ENCODE data around the gene GALNT18. TPM values are rescaled to one million over a fixed set of nuclear protein-coding genes. Genes with fewer than 3 reads are reported as not detected.

The GALNT18 gene
- total and polyA plus RNA-seq, 9 donors = 3.0 to 13.2 (median 7.7) TPM

GRCh38 chr11:11346303-11346702, 275.5 kb downstream of the GALNT18 start:
- DNase-seq = no peak
- Histone ChIP-seq H3K27me3 (no peaks in the 10 kb centered on the region), H3K36me3 (no peaks in the 10 kb centered on the region), H3K4me3 (no peak overlapping the region), H3K9me3 (no peaks in the 10 kb centered on the region), H3K27ac (no peak overlapping the region), H3K4me1 (ENCODE audit: insufficient read depth) (peaks cover 19% of the 10 kb centered on the region)
- 92 to 97% (median 96%) methylated on average over 4 of the region's 4 CpGs for WGBS, 3 donors
- TF ChIP-seq POLR2A (IDR thresholded peaks at IDR 0.05) = no peak
- TF ChIP-seq EP300 (IDR thresholded peaks at IDR 0.05) = no peak
- TF ChIP-seq CTCF (IDR thresholded peaks at IDR 0.05) = no peak
- intact Hi-C loops (cut with DNase I) = no loop called here

GRCh38 chr11:11345099-11345498, 276.7 kb downstream of the GALNT18 start:
- intact Hi-C loops (cut with DNase I) = no loop called here
- DNase-seq = no peak
- WGBS, 3 donors = 94 to 100% (median 95%) methylated on average over 1 of the region's 1 CpG
- TF ChIP-seq CTCF (IDR thresholded peaks at IDR 0.05) = no peak
- TF ChIP-seq EP300 (IDR thresholded peaks at IDR 0.05) = no peak
- TF ChIP-seq POLR2A (IDR thresholded peaks at IDR 0.05) = no peak
- H3K4me3 ChIP-seq = no peak overlapping the region
- H3K4me1 ChIP-seq (ENCODE audit: insufficient read depth) = peaks cover 15% of the 10 kb centered on the region
- H3K36me3 ChIP-seq = no peaks in the 10 kb centered on the region
- H3K27me3 ChIP-seq = no peaks in the 10 kb centered on the region
- H3K27ac ChIP-seq = no peak overlapping the region
- H3K9me3 ChIP-seq = no peaks in the 10 kb centered on the region

- DNase-seq = no peak
- Histone ChIP-seq H3K9me3 (no peaks in the 10 kb centered on the region), H3K27me3 (no peaks in the 10 kb centered on the region), H3K4me1 (ENCODE audit: insufficient read depth) (peaks cover 8% of the 10 kb centered on the region), H3K4me3 (no peak overlapping the region), H3K36me3 (no peaks in the 10 kb centered on the region), H3K27ac (no peak overlapping the region)
- WGBS, 3 donors = 81 to 93% (median 91%) methylated on average over 3 of the region's 3 CpGs
- intact Hi-C loops (cut with DNase I) = no loop called here
- TF ChIP-seq EP300 (IDR thresholded peaks at IDR 0.05) (no peak), CTCF (IDR thresholded peaks at IDR 0.05) (no peak), POLR2A (IDR thresholded peaks at IDR 0.05) (no peak)
Observed at GRCh38 chr11:11344045-11344444, 277.8 kb downstream of the GALNT18 start.

GRCh38 chr11:11338304-11338703, 283.5 kb downstream of the GALNT18 start:
- H3K9me3 ChIP-seq = no peaks in the 10 kb centered on the region
- no peaks in the 10 kb centered on the region for H3K4me1 ChIP-seq (ENCODE audit: insufficient read depth)
- H3K27ac ChIP-seq = no peak overlapping the region
- intact Hi-C loops (cut with DNase I) = no loop called here
- TF ChIP-seq CTCF (IDR thresholded peaks at IDR 0.05) = no peak
- no peak for TF ChIP-seq EP300 (IDR thresholded peaks at IDR 0.05)
- TF ChIP-seq POLR2A (IDR thresholded peaks at IDR 0.05) = no peak
- H3K27me3 ChIP-seq = no peaks in the 10 kb centered on the region
- H3K4me3 ChIP-seq = no peak overlapping the region
- no peaks in the 10 kb centered on the region for H3K36me3 ChIP-seq
- DNase-seq = no peak
- WGBS, 3 donors = 95 to 100% (median 100%) methylated on average over 1 of the region's 1 CpG

GRCh38 chr11:11336664-11337063, 285.1 kb downstream of the GALNT18 start:
- H3K9me3 ChIP-seq = no peaks in the 10 kb centered on the region

More at GRCh38 chr11:11336664-11337063, 285.1 kb downstream of the GALNT18 start:
- WGBS, 3 donors = 79 to 90% (median 87%) methylated on average over 4 of the region's 4 CpGs
- DNase-seq = no peak
- Histone ChIP-seq H3K4me1 (ENCODE audit: insufficient read depth) (no peaks in the 10 kb centered on the region), H3K4me3 (no peak overlapping the region), H3K36me3 (no peaks in the 10 kb centered on the region), H3K27ac (no peak overlapping the region), H3K27me3 (no peaks in the 10 kb centered on the region)
- intact Hi-C loops (cut with DNase I) = no loop called here
- TF ChIP-seq EP300 (IDR thresholded peaks at IDR 0.05) (no peak), POLR2A (IDR thresholded peaks at IDR 0.05) (no peak)

All from ovary (tissue), 9 donors.